Amygdala (tissue), 56 donors: ENCODE measurements around the gene THAP8.

Experiments used
- DNase-seq, 56 donors: peaks; one replicate each; lab custom pipeline; 2025; lab: John Stamatoyannopoulos, UW

Gene THAP8, protein sequence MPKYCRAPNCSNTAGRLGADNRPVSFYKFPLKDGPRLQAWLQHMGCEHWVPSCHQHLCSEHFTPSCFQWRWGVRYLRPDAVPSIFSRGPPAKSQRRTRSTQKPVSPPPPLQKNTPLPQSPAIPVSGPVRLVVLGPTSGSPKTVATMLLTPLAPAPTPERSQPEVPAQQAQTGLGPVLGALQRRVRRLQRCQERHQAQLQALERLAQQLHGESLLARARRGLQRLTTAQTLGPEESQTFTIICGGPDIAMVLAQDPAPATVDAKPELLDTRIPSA

DNA sequence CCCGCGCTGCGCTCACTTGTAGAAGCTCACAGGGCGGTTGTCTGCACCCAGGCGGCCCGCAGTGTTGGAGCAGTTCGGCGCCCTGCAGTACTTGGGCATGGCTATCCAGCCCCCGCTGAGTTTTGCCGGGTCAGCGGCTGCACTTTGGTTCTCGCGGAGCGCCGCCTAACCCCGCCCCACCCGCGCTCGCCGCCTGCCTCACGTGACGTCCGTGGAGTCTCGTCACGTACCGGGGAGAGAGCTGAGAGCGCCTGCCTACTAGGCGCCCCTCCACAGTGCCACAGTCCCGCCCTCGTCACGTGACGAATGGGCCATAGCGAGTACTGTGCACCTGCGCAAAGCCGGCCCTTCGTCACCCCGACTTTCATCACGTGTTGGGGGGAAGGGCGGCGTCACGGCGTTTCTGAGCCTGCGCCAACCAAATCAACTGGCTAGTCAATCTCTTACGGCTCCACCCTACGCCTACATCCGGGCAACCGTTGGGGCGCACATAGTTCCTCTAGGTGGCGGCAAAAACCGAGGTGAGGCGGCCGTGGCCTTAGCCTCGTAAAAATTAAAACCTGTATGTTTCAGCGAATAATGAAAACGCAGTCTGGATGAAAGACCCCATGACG is at the start of gene THAP8:
Gene THAP8, minus strand, starts transcription at position 167 of the 614 bp plus-strand sequence. Its CDS starts 68 bp downstream, at position 99.
- peak; percentile 94 to 100 (median 99) for DNase-seq

DNA sequence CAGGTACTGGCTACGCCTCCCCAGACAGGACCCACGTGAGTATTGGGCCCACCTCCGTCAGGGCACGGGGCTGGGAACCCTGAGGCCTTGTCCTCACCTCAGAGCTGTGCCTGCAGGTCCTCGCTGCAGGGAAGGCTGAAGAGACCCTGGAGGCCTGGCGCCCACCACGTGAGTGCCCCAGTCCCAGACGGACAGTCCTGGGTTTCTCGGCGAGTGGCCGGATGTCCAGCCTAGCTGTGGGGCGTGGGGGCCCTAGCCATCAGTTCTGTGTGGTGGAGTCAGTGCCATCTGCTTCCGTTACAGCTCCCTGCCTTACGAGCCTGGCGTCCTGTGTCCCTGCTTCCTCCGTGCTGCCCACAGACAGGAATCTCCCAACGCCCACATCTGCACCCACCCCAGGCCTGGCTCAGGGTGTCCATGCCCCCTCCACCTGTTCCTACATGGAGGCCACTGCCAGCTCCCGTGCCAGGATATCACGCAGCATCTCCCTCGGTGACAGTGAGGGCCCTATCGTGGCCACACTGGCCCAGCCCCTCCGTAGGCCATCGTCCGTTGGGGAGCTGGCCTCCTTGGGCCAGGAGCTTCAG is 49.0 kb upstream of the THAP8 start:
- DNase-seq = no peak

DNA sequence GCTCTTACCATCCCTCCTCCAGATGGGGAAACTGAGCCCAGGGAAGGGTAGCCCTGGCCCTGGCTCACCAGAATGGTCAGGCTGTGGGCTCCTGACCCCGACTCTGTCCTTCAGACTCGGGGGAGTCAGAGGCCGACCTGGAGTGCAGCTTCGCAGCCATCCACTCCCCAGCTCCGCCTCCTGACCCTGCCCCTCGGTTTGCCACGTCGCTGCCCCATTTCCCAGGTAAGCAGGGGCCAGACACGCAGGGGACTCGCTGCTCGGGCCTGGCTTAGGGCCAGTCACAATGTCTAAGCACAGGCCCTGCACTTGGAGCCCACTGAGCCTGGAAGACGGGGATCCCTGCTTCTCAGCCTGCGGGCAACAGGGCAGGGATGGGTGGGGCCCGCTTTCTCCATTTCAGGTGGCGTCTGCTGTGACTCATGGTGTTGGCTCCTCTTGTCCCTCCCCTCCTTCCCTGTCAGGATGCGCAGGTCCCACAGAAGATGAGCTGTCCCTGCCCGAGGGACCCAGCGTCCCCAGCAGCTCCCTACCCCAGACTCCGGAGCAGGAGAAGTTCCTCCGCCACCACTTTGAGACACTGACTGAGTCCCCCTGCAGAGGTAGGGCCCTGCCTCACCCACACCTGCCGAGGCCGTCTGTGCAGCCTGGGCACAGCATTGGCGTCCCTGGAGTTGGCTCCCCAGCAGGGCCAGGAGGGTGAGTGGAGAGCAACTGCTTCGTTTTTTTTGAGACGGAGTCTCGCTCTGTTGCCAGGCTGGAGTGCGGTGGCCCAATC is 47.7 kb upstream of the THAP8 start:
- DNase-seq = no peak

DNA sequence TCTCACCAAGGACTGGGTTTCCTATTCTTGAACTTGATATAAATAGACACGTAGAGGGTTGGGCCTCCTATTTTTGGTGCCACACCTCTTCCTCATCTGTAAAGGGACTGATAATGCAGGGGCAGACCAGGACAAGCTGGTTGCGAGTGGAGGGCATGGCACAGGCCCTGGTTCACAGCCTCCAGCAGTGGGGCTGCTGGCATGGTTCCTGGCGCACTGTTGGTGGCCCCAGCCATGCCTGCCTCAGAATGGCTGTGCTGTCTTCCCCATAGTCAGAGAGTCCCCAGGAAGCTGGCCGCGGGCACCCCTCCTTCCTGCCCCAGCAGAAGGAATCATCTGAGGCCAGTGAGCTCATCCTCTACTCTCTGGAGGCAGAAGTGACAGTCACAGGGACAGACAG is 46.4 kb upstream of the THAP8 start:
- DNase-seq = peak in 3 of 56 donors; percentile 16 to 30 (median 16)

DNA sequence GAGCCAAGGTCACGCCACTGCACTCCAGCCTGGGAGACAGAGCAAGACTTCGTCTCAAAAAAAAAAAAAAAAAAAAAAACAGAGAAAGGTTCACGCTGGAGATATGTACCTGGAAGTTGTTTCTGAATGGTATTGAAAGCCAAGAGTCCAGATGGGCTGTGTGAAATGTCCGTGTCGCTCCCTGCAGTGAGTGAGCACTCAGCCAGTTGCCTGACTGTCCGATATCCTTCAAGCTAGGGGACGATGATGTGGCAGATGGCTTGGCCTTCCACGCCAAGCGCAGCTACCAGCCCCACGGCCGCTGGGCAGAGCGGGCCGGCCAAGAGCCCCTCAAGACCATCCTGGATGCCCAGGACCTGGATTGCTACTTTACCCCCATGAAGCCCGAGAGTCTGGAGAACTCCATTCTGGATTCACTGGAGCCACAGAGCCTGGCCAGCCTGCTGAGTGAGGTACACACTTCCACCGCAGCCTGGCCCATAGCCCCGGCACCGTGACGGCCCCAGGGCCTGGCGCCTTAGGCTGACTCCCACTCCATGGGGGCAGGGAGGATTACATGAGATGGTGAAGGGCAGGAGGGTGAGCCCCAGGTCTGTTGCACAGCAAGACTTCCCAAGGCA is 45.2 kb upstream of the THAP8 start:
- DNase-seq = no peak

DNA sequence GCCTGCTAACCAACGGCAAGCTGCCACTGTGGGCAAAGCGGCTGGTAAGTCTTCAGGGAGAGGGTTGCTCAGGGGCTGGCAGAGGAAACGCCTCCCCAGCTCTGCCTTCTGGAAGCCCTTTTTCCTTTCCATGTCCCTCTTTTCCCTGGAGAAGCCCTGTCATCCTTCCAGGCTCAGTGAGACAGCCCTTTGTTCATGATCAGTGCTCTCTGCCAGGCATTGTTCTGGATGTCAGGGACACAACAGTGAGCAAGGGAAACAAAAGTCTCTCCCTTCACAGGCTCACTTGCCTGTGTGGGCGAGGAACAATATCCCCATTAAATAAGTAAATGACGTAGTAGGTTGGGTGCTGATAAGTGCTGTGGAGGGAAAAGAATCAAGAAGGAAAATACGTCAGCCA is 43.0 kb upstream of the THAP8 start:
- DNase-seq = peak in 50 of 56 donors; percentile 12 to 93 (median 76)

DNA sequence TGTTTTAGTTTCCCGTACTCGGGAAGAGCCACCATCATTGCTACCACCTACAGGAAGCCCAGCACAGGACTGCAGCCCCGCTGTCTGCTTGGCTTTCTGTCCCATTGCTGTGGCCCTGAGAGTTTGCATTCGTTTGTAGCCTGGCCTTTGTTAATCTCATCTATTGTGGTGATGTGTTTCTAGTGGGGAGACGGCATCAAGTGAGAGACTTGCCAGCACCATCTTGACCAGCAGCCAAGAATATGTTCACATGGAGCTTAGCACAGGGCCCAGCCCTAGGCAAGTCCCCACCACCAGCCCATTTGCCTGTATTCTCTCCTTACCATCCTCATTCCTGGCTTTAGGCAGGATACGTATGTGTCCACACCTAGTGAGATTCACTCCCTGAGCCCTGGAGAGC is 39.6 kb upstream of the THAP8 start:
- peak in 25 of 56 donors; percentile 11 to 68 (median 31) for DNase-seq

DNA sequence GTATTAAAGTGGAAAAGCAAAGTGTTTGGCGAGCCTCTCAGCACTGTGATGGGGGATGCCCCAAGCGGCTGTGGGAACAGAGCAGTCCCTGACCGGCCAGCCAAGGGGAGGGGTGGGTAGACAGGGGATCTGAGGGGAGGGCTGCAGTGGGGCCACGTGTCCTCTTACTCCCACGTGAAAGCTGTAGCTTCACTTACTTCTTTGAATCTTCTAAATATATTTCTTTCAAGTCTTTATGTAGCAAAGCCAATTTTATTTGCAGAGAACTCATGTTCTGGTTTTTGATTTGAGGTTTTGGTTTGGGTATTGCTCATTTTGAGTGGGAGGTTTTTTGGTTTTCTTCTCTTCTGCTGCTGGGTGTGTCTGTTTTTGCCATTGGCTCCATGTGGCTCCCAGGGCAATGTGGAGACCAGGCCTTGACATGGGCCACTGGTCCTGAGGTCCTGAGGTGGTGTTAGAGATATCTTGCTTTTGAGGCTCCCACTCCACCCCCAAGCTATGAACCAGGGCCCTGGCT is 39.1 kb upstream of the THAP8 start:
- peak in 4 of 56 donors; percentile 5 to 31 (median 24) for DNase-seq

DNA sequence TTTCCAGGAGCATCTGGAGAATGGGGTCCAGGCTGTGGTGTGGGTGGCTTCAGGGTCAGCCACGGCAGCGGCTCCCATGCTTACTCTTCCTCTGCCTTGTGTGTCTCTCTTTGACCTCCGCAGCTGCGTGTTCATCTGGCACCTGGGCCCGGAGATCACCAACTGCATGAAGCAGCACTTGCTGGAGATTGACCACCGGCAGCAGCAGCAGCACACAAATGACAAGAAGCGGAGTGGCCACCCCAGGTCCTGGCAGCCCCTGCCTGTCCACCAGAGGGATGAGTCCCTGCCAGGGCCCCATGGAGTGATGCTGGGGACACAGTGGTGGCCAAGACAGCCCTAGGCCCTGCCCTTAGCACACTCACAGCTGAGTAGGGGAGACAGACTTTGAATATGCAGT is 38.5 kb upstream of the THAP8 start:
- no peak for DNase-seq

DNA sequence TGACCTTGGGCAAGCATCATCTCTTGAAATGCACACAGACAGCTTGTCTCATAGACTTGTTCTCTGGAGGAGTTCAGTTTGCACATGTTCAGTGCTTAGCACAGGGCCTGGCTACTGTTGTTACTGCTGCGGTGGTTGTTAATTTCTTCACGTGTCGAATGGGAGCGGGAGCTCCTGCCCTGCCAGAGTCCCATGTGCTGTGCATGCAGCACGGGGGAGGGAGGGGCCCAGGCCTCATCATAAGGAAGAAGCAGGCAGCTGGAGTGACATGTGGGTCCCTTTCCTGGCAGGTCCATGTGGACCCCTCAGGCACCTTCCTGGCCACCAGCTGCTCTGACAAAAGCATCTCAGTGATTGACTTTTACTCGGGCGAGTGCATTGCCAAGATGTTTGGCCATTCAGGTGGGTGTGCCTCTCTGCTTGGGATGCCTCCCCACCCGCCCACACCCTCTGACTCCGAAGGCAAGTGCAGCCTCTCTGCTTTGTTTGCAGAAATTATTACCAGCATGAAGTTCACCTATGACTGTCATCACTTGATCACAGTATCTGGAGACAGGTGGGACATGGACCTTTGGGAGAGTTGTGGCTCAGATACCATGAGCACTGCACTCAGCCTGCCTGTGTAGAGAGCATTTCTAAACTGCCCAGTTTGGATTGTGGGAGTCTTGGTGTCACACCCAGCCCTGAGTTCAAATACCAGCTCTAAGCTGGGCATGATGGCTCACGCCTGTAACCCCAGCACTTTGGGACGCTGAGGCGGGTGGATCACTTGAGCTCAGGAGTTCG is 37.0 kb upstream of the THAP8 start:
- peak in 1 of 56 donors; percentile 8 for DNase-seq

DNA sequence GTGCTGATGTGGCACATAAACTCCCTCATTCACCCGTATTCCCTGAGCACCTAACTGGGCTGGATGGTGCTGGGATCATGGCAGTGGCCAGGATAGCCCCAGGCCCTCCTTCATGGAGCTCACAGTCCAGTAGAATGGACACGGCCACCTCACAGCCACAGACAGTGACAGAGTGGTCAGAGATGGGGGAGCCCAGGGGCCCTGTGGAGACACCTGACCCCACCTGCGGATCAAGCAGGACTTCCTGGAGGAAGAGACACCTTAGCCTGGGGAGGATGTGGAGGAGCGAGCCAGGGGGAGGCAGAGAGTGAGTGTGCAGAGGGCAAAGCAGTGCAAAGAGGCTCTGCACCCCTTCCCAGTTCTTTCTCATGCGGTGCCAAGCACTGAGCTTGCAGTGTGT is 35.8 kb upstream of the THAP8 start:
- DNase-seq = no peak

DNA sequence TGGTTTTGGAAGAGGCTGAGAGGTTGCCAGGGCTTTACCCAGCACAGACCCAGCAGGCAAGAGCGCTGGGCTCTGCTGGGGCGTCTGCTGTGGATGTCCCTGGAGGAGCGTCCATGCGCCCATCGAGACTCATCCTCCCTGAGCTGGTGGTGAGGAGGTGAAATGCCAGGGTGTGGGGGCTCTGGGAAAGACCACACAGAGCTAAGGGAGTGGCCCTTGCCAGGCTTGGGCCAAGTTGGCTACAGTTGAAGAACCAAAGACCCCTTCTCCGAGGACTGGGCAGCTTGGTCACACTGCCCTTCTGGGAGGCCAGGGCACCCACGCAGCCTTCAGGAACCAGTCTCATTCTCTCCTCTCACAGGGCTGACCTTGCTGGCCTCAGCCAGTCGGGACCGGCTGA is 32.2 kb upstream of the THAP8 start:
- DNase-seq = no peak

DNA sequence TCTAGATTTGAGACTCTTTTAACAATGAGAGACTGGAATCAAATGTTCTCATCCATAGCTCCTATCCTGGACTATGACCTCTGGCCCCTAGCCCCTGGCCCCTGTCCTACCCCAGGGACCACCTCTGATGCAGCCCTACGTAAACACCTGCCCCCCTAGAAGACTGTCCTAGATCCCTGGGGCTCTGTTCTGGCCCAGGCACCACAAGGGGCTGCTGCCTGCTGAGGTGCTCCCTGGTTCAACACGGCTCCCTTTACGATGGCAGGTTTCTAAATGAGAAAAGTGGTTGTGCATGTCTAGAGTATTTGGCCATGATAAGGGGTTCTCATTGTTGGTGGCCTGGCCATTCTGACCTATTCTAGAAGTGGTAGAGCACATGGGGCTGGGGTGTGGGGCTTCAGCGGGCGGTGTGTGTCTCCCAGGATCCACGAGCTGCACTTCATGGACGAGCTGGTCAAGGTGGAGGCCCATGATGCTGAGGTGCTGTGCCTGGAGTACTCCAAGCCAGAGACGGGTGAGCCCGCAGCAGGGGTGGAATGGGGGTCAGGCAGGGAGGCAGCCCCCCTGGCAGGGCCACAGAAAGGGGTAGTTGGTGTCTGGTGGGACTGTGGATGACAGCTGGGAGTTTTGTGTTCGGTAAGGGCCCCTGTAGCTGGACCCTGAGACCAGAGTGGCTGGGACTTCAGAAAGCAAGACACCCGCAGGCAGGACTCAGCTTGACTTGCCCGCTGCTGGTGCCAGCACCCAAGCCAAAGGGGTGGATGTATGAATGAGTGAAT is 30.3 kb upstream of the THAP8 start:
- DNase-seq = no peak

DNA sequence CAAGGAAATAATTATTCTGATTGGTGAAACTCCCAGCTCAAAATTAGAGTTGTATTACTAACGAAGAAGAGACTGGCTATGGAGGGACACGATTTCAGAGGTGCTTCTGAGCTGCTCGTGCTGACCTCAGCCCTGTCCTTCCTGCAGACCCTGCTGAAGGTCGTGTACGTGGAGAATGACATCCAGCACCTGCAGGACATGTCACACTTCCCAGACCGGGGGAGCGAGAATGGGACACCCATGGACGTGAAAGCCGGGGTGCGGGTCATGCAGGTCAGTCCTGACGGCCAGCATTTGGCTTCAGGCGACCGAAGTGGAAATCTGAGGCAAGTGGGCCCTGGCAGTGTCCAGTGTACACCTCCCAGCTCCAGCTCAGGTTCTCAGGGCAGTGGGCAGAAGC is 28.8 kb upstream of the THAP8 start:
- no peak for DNase-seq

DNA sequence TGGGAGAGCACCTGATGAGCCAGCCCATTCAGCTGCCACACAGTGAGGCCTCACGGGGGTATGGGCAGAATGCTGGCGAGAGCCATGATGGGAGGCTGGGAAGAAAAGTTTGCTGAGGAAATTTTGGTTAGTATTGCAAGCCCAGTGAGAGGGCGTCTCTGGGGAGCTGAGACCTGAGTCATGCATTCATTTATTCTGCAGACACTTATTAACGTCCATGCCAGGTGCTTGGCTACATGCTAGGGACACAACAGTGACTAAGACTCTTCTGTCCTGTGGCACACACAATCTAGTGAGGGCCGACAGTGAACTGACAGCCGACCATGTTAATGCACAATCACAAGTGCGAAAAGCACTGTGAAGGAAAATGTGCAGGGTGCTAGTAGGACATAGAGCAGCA is 27.8 kb upstream of the THAP8 start:
- DNase-seq = no peak

DNA sequence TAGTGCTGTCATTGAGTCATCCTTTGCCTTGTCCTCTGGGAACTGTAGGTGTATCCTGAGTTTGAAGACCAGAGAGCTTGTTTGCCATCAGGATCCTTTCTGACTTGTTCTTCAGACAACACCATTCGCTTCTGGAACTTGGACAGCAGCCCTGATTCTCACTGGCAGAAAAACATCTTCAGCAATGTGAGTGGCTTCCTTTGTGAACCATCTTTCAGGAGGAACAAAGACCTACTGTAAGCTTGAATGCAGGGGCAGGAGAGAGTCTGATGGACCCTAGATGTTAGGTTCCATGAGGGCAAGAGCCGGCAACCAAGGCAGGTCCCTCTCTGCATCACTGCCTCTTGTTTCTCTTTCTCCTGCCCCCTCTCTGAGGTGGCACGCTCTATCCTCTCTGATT is 27.3 kb upstream of the THAP8 start:
- DNase-seq = peak in 42 of 56 donors; percentile 12 to 85 (median 43)

DNA sequence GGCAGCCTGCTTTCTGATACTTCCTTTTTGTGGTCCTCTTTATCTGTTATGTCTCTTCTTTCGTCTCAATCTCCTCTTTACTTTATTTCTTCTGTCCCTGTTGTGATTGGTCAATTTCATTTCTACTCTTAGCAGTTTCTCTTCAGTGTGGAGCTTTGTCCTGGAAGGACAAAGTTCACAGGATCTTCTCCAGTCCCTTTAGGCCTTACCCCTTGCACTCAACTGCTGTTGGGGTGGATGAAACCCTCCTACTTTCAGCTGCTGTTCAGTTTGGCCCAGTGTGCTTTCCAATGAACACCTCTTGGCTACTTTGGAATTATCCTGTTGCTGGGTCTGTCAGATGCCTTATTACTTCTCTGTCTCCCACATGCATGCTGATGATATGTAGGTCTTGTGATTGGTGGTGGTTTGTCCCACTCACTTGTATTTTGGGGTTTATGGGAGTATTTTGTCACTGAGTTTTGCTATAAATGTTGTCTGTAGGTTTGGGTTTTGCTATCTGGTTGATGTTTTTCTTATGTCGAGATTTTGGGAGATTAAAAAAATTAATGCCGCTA is 25.4 kb upstream of the THAP8 start:
- DNase-seq = no peak

DNA sequence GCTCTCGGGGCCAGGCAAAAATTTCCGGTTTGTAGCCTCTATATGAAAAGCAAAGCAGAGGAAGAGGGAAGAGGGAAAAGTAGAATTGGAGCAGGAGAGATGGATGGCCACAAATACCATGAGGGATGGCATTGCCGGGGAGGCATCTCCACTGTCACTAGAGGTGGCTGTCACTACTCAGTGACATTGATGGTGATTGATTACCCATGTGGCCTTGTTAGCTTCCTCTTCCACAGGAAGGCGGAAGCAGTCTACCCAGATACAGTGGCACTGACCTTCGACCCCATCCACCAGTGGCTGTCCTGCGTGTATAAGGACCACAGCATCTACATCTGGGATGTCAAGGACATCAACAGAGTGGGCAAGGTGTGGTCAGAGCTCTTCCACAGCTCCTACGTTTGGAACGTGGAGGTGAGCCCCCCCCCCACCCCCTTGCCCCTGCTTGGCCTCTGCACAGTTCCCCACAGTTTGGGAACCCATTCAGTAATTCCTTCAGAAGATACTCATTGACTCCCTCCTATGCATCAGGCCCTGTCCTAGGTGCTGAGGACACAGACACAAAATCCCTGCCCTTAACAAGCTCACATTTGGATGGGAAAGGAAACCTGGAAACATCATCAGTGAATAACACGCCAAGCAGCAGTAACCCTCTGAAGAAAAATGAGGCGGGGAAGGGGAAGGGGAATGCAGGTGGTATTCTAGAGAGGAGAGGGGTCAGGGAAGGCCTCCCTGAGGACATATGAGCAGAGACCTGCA is 19.2 kb upstream of the THAP8 start:
- no peak for DNase-seq
